HEK293 (cell line): Measurements from ENCODE around the gene LAMC2.
A peak's percentile ranks its signal among the peaks of the same experiment; 100 is the strongest.

ENCODE experiments used
- CTCF ChIA-PET: fragments of 350-600 bp; formaldehyde crosslinking; extraction: SDS; loops from one replicate; lab custom pipeline; 2021; ENCODE audit warnings: antibody characterized with exemption; lab: Yijun Ruan, JAX
- POLR2A ChIA-PET: fragments of 300-600 bp; formaldehyde crosslinking; extraction: SDS; loops from one replicate; lab custom pipeline; 2020; ENCODE audit warnings: antibody characterized with exemption, inconsistent platforms; lab: Yijun Ruan, JAX
- H3K27ac ChIP-seq: fragments of 200-500 bp; sonication (Bioruptor generic); 2 replicates; pipeline ENCODE4 v1.5.1; 2014; ENCODE audit warnings: low read depth, low read length, control low read depth, inconsistent platforms; ENCODE audit errors: extremely low read depth
- H3K36me3 ChIP-seq, 2 experiments: fragments of 200-500 bp in 1 of 2; sonication (Bioruptor generic) in 1 of 2; 1 replicate in 1 of 2; 2 replicates in 1 of 2; pipeline ENCODE4 v1.5.1; 2014 to 2017; ENCODE audit warnings: inconsistent platforms in 2 of 2, low read length in 2 of 2; ENCODE audit not compliant: control insufficient read depth in 2 of 2, insufficient read depth in 1 of 2
- H3K4me1 ChIP-seq: fragments of 200-500 bp; sonication (Bioruptor generic); 2 replicates; pipeline ENCODE4 v1.5.1; 2014; ENCODE audit warnings: mild to moderate bottlenecking, low read length, inconsistent platforms; ENCODE audit not compliant: control insufficient read depth, insufficient read depth
- H3K4me3 ChIP-seq: 2 replicates; pipeline ENCODE4 v1.5.1; 2011; ENCODE audit warnings: low read depth, mild to moderate bottlenecking, control low read depth, low read length, moderate library complexity
- H3K9me3 ChIP-seq: fragments of 200-500 bp; sonication (Bioruptor generic); 2 replicates; pipeline ENCODE4 v1.5.1; 2014; ENCODE audit warnings: low read depth, low read length, inconsistent platforms; ENCODE audit not compliant: control insufficient read depth, insufficient read depth
- KLF1 ChIP-seq: fragments of 450-650 bp; formaldehyde crosslinking; IDR thresholded peaks from 2 replicates; pipeline ENCODE4 v1.5.1; 2016; ENCODE audit warnings: missing biosample characterization, missing genetic modification characterization
- MZF1 ChIP-seq: fragments of 450-650 bp; formaldehyde crosslinking; IDR thresholded peaks from 2 replicates; pipeline ENCODE4 v1.5.1; 2017; ENCODE audit warnings: missing biosample characterization, missing genetic modification characterization, borderline replicate concordance
- REST ChIP-seq: fragments of 450-650 bp; formaldehyde crosslinking; IDR thresholded peaks from 2 replicates; pipeline ENCODE4 v1.5.1; 2016; ENCODE audit warnings: missing biosample characterization, missing genetic modification characterization
- YY1 ChIP-seq: fragments of 450-650 bp; formaldehyde crosslinking; IDR thresholded peaks from 2 replicates; pipeline ENCODE4 v1.5.1; 2018; ENCODE audit warnings: missing biosample characterization, missing genetic modification characterization
- YY2 ChIP-seq: fragments of 450-650 bp; formaldehyde crosslinking; IDR thresholded peaks from 2 replicates; pipeline ENCODE4 v1.5.1; 2016; ENCODE audit warnings: missing biosample characterization, missing genetic modification characterization
- ZBTB44 ChIP-seq: fragments of 450-650 bp; IDR thresholded peaks from 2 replicates; pipeline ENCODE4 v1.5.1; 2018; ENCODE audit warnings: missing biosample characterization, mild to moderate bottlenecking, missing genetic modification characterization
- ZNF10 ChIP-seq: fragments of 450-650 bp; formaldehyde crosslinking; IDR thresholded peaks from 2 replicates; pipeline ENCODE4 v1.5.1; 2017; ENCODE audit warnings: missing biosample characterization, missing genetic modification characterization
- ZNF140 ChIP-seq: fragments of 450-650 bp; formaldehyde crosslinking; IDR thresholded peaks from 2 replicates; pipeline ENCODE4 v1.5.1; 2016; ENCODE audit warnings: missing biosample characterization, missing genetic modification characterization
- ZNF155 ChIP-seq: fragments of 450-650 bp; formaldehyde crosslinking; IDR thresholded peaks from 2 replicates; pipeline ENCODE4 v1.5.1; 2016; ENCODE audit warnings: missing biosample characterization, missing genetic modification characterization
- ZNF175 ChIP-seq: fragments of 450-650 bp; formaldehyde crosslinking; IDR thresholded peaks from 2 replicates; pipeline ENCODE4 v1.5.1; 2016; ENCODE audit warnings: missing biosample characterization, missing genetic modification characterization
- ZNF223 ChIP-seq: fragments of 450-650 bp; formaldehyde crosslinking; IDR thresholded peaks from 2 replicates; pipeline ENCODE4 v1.5.1; 2016; ENCODE audit warnings: missing biosample characterization, missing genetic modification characterization
- ZNF302 ChIP-seq: fragments of 450-650 bp; formaldehyde crosslinking; IDR thresholded peaks from 2 replicates; pipeline ENCODE4 v1.5.1; 2016; ENCODE audit warnings: missing biosample characterization, missing genetic modification characterization, low read depth
- ZNF510 ChIP-seq: fragments of 450-650 bp; formaldehyde crosslinking; IDR thresholded peaks from 2 replicates; pipeline ENCODE4 v1.5.1; 2018; ENCODE audit warnings: mild to moderate bottlenecking, missing genetic modification characterization, missing biosample characterization; ENCODE audit not compliant: insufficient replicate concordance
- ZNF548 ChIP-seq: fragments of 450-650 bp; formaldehyde crosslinking; IDR thresholded peaks from 2 replicates; pipeline ENCODE4 v1.5.1; 2016; ENCODE audit warnings: missing biosample characterization, missing genetic modification characterization
- ZNF585B ChIP-seq: fragments of 450-650 bp; formaldehyde crosslinking; IDR thresholded peaks from 2 replicates; pipeline ENCODE4 v1.5.1; 2016; ENCODE audit warnings: missing biosample characterization, missing genetic modification characterization
- ZNF654 ChIP-seq: fragments of 450-650 bp; formaldehyde crosslinking; IDR thresholded peaks from 2 replicates; pipeline ENCODE4 v1.5.1; 2016; ENCODE audit warnings: low read depth, missing biosample characterization, missing genetic modification characterization
- ZNF701 ChIP-seq: fragments of 450-650 bp; formaldehyde crosslinking; IDR thresholded peaks from 2 replicates; pipeline ENCODE4 v1.5.1; 2016; ENCODE audit warnings: missing biosample characterization, missing genetic modification characterization
- ZNF837 ChIP-seq: fragments of 450-650 bp; formaldehyde crosslinking; IDR thresholded peaks from 2 replicates; pipeline ENCODE4 v1.5.1; 2016; ENCODE audit warnings: missing biosample characterization, missing genetic modification characterization
- ZSCAN16 ChIP-seq: fragments of 450-650 bp; formaldehyde crosslinking; IDR thresholded peaks from 2 replicates; pipeline ENCODE4 v1.5.1; 2016; ENCODE audit warnings: missing biosample characterization, missing genetic modification characterization

LAMC2 gene

DNA sequence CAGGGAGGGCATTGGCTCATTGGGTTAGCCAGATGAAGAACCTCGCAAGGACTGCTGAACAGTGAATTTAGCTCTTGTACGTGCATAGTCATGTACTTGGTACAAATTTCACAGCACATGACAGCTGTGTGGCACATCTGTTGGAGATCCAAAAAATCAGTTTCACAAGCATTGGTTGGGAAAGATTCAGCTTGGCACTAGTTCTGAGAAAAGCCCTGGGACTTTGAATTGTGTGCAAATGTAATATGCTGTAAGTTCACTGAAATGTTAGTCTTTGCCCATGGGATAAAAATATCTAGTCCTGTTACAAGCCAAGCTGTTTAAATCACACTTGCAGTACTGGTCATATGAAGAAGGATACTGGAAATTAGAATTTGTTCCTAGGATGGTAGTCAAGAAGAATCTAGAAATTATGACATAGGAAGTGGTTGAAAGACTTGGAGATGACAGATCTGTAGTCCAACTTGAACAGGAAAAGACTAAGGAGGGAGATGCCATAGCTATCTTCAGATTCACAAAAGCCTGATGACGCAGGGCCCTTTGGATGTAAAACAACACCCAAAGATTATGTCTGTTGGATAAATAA, 19.2 kb downstream of the LAMC2 start:
- no peak for TF ChIP-seq ZNF510
- TF ChIP-seq ZNF223, result no peak
- no peak for TF ChIP-seq ZSCAN16 (tag by site-specific recombination)
- TF ChIP-seq ZNF585B, result no peak
- TF ChIP-seq ZNF837, result no peak
- TF ChIP-seq ZNF155 (tag by site-specific recombination), result no peak
- no peak for TF ChIP-seq KLF1 (tag by site-specific recombination)
- no peak for TF ChIP-seq YY1 (tag by site-specific recombination)
- TF ChIP-seq ZNF140, result no peak
- TF ChIP-seq REST (tag by site-specific recombination), result no peak
- TF ChIP-seq ZBTB44 (tag by site-specific recombination), result no peak
- TF ChIP-seq ZNF302, result no peak
- TF ChIP-seq MZF1, result no peak
- no peak for TF ChIP-seq ZNF175 (tag by site-specific recombination)
- no peak for TF ChIP-seq ZNF701 (tag by site-specific recombination)
- no peaks in the 10 kb centered on the region for H3K36me3 ChIP-seq
- ChIA-PET CTCF (interaction anchor here (0.7 to 2.3 kb wide), 6 partner anchors 9 to 263 kb away, joined by 3 to 7 read pairs (median 4); no protein-coding TSS in a partner anchor), POLR2A (interaction anchor here (0.7 to 1.7 kb wide), 3 partner anchors 23 to 880 kb away, joined by 3 to 6 read pairs (median 3); no protein-coding TSS in a partner anchor)
- H3K4me1 ChIP-seq, result no peaks in the 10 kb centered on the region
- no peak overlapping the region for H3K4me3 ChIP-seq
- H3K27ac ChIP-seq, result no peak overlapping the region
- H3K9me3 ChIP-seq, result no peaks in the 10 kb centered on the region

- ChIA-PET CTCF (interaction anchor here (0.7 to 2.3 kb wide), 3 partner anchors 11 to 21 kb away, joined by 3 to 7 read pairs (median 3); no protein-coding TSS in a partner anchor), POLR2A (interaction anchor here (1.7 kb wide), 1 partner anchor 22 kb away, joined by 6 read pairs; no protein-coding TSS in a partner anchor)
- Histone ChIP-seq H3K36me3 (no peaks in the 10 kb centered on the region), H3K27ac (no peak overlapping the region), H3K4me3 (no peak overlapping the region), H3K4me1 (no peaks in the 10 kb centered on the region), H3K9me3 (no peaks in the 10 kb centered on the region)
- TF ChIP-seq YY2 (tag by site-specific recombination), result peak; percentile 21; the same call in 1 of the 2 replicates
- peak; percentile 91 for TF ChIP-seq ZNF10 (tag by site-specific recombination)
- 0 out of 2 replicates have a peak, but pooled peaks have one; percentile 6 for TF ChIP-seq ZNF654 (tag by site-specific recombination)
- TF ChIP-seq ZNF548 (tag by site-specific recombination), result no peak
Observed at GRCh38 chr1:183206538-183207122, 20.6 kb downstream of the LAMC2 start.
